GM21526 (cell line): ENCODE data around the gene PPP6R2.

Experiments used
- ATAC-seq: cut with Tn5 transposase; IDR thresholded peaks from one replicate; pipeline ENCODE4 v1.9.1; 2021; ENCODE audit warnings: moderate library complexity; ENCODE audit not compliant: unreplicated experiment, low FRiP score

PPP6R2 gene

DNA sequence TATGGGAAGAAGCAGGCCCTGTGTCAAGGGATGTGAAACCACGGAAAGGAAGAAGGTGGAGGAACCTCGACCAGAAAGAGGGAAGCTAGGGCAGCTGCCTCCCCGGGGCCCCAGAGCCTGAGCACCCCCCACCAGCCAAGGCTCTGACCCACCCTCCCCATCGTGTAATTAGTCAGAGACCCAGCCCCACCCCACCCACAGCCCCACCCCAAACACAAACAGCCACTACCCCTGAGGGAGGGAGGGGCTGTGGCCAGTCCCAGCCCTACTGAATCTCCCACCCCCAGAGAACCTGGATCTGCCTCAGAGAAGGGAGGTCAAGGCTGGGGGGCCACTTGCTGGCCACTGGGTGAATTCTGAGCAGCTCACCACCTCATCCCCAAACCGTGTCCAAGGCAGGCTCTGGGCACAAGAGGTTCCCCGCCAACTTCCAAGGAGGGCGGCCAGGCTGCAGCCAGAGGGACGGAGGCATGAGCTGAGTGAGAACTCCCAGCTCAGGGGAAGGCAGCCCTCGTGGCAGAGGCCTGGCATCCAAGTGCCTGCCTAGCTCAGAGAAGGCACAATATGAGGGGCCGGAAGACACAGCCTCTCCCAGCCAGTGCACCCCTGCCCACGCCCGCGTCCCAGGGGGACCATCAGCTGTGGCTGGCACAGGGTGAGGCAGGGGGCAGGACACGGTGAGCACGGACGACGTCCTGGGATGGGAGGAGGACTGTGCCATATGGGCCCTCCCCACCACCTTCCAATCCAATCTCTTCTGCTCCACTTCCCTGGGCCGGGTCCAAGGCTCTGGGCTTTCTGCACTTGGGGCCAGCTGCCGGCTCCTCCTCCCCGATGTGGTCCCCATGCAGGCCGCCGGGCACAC lies 38.4 kb upstream of the PPP6R2 start:
- ATAC-seq, result no peak

- ATAC-seq, result no peak
These were observed 37.7 kb upstream of the PPP6R2 start for GRCh38 chr22:50305393-50305922.

DNA sequence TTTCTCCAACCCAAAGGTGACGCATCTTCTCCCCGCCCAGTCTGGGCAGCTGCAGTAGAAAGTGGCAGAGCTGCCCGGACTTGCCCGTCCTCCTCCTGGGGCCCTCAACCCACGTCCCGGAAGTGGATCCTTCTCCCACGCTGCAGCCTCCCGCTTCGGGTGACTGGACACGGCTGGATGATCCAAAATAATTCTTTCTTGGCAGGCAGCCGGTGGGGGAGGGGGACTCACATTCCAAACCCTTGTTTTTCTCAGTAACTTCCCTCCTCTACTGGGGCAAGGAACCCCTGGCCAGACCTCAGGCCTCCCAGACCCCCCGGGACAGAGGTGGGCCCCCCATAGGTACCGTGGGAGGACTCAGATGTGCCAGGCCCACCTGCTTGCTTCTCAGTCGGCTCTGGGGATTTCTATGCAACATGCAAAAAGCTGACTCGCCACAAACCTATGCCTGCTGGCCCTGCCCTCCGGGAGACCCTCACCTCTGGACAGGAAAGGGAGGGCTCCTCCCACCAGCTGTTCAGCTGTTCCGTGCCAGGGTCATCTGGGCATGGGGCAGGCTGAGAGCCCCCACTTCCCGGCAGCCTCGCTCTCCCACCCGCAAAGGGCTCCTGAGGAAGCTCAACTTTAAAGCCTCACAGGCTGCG lies 37.1 kb upstream of the PPP6R2 start:
- ATAC-seq, result no peak

DNA sequence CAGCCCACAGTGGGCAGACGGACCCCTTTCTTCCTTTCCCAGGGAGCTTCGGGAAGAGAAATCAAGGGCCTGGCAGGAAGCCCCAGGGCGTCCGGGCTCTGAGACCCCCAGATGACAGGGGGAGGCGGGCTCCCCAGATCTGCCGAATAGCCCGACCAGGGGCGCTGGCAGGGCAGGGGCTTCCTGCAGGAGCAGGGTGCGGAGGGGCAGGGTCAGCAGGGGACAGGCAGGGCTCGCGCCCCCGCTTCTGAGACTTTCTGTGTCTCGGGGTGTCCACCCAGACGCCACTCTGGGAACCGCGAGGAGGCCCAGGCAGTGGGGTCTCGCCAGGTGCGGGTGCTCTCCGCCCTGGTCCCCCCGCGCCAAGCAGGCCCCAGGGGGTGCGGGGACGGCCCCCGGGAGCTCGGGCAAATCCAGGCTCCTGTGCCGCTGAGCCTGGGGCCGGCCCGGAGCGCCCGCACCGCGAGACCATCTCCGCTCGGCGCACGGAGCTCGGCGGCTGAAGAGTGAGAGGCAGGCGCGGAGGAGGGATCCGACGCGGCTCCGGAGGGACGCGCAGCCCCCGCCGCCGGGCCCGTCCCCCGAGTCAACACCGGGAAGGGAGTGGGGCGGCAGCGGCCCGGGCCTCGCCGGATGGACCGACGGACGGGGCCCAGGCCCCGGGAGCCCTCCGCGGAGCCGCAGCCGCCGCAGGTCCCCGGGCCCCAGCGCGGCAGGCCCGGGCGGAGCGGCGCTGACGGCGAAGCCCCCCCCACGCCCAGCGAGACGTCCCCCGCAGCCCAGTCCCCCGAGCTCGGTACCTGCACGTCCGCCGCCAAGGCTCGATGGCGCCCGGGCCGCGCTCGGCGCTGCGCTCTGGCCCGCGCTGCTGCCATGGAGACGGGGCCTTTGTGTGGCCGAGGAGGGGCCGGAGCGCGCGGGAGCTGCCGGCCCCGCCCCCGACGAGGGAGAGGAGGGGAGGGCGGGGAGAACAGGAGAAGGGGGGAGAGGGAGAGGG lies 36.1 kb upstream of the PPP6R2 start, which contains the start of gene PLXNB2:
Gene PLXNB2, minus strand, starts transcription at position 894 of the 997 bp plus-strand sequence. CDS start 17,062 bp downstream, outside the sequence.
- ATAC-seq, result no peak

GRCh38 chr22:50307890-50308596 lies 35.1 kb upstream of the PPP6R2 start:
- ATAC-seq, result no peak

DNA sequence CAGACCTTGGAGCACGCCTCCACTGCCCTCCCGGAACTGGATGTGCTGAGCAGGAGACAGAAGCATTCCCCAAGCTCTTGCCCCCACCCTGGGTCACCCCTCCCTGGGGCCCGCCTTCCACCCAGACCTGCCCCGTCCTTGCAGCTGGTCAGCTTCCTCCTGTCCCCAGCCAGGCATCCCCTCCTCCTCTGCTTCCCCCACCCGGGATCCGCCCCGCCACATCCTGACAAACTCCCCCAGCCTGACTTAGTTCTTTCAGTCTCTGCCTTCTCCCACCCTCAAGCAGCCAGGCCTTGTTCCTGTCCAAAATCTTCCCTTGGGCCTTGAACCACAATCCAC lies 34.6 kb upstream of the PPP6R2 start:
- no peak for ATAC-seq

DNA sequence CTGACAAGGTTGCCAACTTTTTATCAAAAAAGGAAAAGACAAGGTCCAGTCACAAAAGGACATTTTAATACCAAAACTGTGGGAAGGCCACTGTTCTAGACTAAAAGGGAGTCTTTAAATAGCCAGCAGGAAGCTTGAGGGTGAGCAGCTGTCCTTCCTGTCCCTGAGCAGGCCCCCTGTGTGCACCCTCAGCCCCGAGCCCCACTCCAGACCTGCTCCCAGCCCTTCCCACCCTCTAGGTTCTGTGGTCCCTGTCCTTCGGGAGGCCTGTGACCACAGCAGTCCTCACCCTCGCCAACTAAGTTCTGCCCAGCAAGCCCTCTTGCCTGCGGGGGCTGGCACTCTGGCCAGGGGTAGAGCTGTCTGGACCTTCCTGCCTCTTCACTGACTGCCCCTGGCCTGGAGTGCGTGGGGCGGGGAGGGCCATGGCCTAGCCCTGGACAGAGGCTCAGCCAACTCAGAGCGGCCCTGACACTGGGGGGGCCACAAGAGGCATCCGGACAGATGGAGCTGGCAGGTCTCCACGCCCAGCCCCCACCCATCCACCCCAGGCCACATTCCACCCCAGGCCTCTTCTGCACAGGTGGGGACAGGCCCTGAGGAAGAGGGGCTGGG lies 34.0 kb upstream of the PPP6R2 start:
- no peak for ATAC-seq

- no peak for ATAC-seq
These were observed 33.5 kb upstream of the PPP6R2 start for GRCh38 chr22:50309601-50309991.

GRCh38 chr22:50310031-50310722 lies 33.0 kb upstream of the PPP6R2 start:
- ATAC-seq, result no peak

GRCh38 chr22:50310949-50311444 lies 32.1 kb upstream of the PPP6R2 start:
- ATAC-seq, result no peak

- ATAC-seq, result no peak
These were observed 31.3 kb upstream of the PPP6R2 start for GRCh38 chr22:50311606-50312351.

- no peak for ATAC-seq
These were observed 30.8 kb upstream of the PPP6R2 start for GRCh38 chr22:50312371-50312770.

GRCh38 chr22:50313021-50313420 lies 30.1 kb upstream of the PPP6R2 start:
- ATAC-seq, result no peak

- ATAC-seq, result no peak
These were observed 29.5 kb upstream of the PPP6R2 start for GRCh38 chr22:50313600-50313999.

GRCh38 chr22:50314081-50314454 lies 29.1 kb upstream of the PPP6R2 start:
- no peak for ATAC-seq

DNA sequence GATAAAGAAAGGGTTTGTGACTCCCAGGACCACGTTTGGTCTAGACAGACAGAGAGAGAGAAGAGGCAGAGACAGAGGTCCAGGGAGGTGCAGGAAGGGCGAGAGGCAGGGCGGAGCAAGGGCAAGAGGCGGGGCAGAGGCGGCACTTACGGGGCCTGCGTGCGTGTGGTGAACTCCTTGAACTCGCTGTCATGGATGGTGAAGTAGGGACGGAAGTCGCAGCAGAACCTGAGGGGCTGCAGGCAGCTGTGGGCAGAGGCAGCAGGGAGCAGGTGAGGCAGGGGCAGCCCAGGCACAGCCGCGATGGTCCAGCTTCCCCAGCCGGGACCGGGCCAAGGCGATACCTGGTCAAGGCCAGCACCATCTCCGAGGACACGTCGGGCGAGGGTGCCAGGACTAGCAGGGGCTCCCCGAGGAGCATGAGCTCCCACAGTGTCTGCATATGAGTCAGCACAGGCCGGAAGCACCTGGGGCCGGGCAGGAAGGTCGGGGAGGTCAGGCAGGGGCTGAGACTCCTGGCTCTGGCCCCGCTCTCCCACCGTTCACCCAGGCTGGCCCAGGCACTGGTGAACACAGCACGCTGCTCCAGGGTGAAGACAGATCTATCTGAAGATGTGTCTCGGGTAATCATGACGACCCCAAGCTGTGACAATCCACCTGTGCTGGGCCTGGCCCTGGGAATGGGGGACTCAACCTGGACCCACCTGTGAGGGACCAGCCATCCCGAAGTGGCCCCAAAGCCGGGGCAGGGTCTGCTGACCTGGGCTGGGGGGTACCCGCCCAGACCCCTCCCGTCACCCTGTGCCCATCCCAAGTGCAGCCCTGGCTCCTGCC lies 28.5 kb upstream of the PPP6R2 start:
- peak; percentile 57 for ATAC-seq
